ENCODE data around the gene CUX1.

The CUX1 gene

DNA sequence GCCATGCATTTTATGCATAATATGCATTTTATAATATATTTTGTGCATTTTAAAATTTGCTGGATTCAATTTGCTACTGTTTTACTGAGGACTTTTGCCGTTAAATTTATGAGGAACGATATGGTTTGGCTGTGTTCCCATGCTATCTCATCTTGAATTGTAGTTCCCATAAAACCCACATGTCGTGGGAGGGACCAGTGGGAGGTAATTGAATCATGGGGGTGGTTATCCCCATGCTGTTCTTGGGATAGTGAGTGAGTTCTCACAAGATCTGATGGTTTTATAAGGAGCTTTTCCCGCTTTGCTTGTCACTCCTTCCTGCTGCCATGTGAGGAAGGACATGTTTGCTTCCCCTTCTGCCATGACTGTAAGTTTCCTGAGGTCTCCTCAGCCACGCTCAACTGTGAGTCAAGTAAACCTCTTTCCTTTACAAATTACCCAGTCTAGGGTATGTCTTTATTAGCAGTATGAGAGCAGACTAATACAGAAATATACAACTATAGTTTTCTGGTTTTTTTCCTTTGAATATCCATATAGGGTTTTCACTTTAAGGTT lies 267.9 kb downstream of the CUX1 start:
- no peak for DNase-seq

- no peak for DNase-seq
These were observed 272.0 kb downstream of the CUX1 start for GRCh38 chr7:102089175-102090098.

DNA sequence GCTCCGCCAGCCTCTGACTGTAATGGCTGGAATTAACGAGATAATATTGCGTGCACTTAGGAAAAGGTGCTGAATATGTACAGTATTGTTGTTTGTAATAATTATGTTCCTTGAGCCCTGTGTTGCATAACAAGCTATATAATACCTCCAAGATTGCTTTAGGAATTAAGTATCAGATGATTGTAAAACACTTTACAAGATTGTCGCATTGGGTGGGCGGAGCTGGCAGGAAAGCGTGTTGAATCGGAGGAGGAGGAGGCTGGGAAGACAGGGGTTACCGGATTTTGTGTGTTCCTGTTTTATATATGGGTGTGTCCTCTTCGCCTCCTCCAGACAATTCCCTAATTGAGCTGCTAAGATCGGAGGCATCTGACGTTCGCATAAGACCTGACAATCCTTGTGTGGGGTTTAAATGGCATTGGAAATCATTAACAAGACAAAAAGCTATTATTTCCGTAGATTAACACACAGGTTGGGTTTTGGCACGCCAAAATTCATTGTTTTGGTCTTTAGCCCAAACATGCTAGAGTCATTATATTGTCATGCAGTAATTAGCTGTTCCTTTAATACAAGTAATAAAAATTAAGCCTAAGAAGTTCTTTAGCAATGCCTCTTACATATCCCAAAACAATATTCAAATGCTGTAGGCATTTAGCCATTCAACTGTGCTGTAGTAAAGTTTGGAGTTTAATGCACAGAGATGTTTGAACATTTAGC lies 276.3 kb downstream of the CUX1 start:
- DNase-seq = no peak

DNA sequence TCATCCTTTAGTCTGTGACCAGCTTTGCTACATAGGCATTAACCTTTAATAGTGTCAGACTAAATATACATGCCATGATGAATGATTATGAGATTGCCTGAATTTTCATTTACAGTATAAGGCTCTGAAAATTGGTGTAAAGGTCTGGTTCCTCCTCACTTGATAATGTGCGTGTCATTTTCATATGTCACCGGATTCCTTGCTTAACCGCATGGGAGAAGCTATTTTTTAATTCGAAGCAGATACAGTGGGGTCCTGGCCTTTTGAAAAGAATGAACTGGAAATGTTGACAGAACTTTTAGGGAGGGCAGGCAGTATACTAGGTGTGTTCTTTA lies 276.9 kb downstream of the CUX1 start:
- no peak for DNase-seq

DNA sequence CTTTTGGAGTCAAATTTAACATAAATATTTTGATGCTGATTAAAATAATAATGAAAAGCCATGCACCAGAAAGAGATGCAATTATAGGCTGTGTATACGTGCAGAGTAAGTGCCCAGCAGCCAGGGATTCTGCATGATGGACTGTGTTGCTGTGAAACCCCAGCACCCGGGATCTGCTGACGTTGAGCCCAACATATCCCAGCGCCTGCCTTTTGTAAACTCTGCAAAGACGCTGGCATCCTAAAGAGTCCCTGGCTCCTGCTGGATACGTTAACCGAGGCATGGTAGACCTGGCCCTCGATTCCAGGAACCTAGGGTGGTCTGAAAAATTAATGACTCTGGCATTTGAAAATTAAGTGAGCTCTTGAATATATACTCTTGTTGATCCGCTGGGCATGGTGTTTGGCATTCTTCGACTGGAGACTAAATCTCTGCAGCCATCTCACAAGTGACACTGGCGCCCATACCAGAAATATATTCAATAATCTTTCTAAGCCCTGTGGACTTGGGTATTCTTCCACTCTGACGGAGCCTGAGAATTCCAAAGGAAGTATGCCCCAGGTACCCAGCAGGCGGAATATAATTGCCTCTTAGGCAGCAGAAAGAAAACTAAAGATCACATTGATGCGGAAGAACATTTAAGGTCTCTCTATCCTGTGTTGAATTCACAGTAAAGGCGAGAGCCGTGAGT lies 278.0 kb downstream of the CUX1 start:
- no peak for DNase-seq

DNA sequence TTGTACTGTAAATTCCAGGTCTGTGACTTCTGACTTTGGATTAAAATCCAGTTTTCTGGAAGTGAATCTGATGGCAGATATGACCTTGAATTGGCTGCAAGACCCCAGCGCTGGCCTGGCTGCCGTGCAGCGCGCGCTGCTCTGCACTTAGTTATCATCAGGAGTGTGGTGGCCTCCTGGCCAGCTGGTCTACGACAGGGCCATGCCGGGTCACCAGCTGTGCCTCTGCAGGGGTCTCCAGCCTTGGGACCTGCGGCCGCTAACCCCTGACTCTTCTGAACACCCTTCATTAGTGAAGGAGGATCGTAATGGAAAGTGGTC lies 278.5 kb downstream of the CUX1 start:
- no peak for DNase-seq

DNA sequence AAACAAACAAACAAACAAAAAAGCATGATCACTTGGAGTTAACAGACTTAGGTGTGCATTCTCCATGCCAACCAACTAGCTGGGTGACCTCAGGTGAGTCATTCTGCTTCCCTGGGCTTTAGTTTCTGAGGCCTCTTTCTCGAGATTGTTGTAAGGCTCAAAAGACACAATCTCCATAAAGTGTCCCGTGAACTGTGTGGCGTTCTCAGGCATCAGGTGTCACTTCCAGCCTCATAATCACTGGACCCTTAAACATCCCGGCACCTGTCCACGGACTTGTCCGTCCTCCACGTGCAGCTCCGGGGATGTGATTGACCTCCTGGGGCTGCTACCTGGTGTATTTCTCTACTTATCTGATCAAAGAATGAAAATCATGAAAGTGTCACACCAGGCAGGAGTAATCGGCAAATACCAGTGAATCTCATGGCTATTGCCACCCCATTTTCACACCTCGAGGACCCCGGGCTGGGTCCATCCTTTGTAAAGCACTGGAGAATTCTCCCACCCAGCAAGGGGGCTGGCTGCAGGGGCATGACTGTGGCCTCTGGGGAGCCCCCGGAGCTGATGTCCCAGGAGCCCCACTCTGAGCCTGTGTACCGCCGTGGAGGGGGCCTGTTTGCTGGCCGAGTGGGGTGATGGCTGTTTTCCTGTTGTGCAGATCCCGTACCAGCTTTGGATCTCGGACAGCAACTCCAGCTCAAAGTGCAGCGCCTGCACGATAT lies 279.4 kb downstream of the CUX1 start:
- no peak for DNase-seq

DNA sequence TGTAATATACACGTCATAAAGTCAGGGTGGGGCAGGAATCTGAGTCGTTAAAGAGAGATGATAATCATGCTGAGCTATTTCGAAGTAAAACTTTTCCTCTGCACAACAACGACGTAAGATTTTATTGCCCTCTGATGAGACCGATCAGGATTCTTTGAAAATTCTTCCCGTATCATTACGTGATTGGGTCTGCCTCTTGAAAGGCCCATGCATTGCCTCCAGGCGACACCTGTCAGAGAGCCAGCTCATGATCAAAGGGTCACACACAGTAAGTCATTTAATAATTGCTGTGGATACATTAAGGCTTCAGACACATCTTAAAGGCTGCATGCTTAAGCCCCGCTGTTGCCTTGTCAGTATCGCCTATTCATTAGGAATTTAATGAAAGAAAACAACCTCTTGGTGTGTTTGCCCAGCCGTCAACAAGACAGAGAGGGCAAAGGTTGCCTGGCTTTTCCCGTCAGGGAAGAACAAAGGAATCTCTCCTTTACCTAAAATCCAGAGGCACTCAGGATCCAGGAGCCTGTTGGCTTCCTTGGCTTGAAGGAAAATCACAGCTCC lies 280.3 kb downstream of the CUX1 start:
- DNase-seq = no peak

DNA sequence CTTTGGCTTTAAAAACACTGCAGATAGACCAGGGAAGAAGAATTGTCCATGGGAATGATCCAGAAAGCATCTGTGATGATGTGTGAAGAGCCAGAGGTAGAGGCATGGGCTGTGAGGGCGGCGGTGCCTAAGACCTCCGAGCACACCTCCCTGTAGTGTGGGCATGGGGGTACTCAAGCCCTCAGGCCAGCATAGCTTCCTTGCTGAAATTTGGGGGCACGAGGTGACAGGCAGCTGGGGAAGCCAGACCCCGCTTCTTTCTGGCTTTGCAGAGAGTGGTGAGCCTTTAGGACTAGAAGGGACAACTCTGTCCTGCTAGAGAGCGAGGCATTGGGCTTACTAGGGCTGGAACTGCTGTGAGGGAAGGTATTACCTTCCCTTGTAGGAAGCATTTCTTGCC lies 281.6 kb downstream of the CUX1 start:
- no peak for DNase-seq

DNA sequence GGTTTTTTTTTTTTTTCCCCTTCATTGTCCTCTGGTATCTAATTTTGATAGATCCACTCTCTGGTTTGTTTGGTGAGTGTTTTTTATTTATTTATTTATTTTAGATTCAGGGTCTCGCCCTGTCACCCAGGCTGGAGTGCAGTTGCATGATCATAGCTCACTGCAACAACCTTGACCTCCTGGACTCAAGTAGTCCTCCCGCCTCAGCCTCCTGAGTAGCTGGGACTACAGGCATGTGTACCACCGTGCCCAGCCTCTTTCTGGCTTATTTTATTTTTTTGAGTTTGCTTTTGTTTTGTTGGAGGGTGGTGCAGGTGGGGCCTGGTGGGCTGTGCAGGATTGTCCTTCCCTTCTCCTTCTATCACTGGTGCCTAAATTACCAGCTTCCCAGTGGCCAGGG lies 282.0 kb downstream of the CUX1 start:
- DNase-seq = no peak

- DNase-seq = no peak
These were observed 283.7 kb downstream of the CUX1 start for GRCh38 chr7:102101111-102101551.

GRCh38 chr7:102101926-102102325 lies 284.5 kb downstream of the CUX1 start:
- DNase-seq = no peak

GRCh38 chr7:102103027-102103372 lies 285.6 kb downstream of the CUX1 start:
- no peak for DNase-seq

- no peak for DNase-seq
These were observed 286.8 kb downstream of the CUX1 start for GRCh38 chr7:102104245-102104644.

DNA sequence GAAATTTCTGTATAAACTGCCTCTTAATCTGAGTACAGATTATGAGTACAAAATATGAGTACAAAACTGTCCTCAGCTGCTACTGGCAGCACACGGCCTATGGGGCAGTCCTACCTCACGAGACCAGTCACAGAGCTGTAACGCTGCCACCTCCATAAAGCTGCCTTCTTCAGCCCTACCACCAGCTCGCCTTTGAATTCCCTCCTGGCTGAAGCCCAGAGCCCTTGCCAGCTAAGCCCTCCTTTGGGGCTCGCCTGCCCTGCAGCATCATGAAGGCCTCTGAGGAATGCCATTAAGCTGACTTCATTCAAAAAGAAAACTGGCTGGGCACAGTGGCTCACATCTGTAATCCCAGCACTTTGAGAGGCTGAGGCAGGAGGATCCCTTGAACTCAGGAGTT lies 289.2 kb downstream of the CUX1 start:
- DNase-seq = no peak

- no peak for DNase-seq
These were observed 290.2 kb downstream of the CUX1 start for GRCh38 chr7:102107474-102108104.

GRCh38 chr7:102111061-102112041 lies 293.9 kb downstream of the CUX1 start:
- no peak for DNase-seq

GRCh38 chr7:102115181-102115580 lies 297.8 kb downstream of the CUX1 start:
- no peak for DNase-seq

- DNase-seq = no peak
These were observed 298.5 kb downstream of the CUX1 start for GRCh38 chr7:102115931-102116330.

- no peak for DNase-seq
These were observed 300.3 kb downstream of the CUX1 start for GRCh38 chr7:102117743-102118142.

DNA sequence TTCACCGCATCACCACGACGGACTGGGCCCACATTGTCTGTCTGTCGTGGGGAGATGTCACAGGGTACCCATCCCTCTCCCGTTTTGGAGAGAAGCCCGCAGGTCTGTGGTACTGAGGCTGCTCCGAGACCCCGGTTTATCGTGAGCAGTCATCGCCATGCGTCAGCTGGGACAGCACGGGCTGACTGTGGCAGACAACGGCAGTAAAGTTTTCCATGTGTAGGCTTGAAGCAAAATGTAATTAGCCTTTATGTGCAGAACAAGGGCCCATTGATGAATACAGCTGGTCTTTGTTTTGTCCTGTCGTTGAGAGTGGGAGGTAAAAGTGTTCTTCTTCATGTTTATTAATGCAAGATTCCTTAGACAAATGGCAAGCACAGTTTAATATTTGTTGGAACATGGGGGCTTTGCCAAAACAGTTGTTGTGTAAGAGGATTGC lies 301.8 kb downstream of the CUX1 start:
- no peak for DNase-seq
